ENCODE measurements around the gene CEACAM1.
"Not testable (repeated sequence)": the region's sequence is repeated elsewhere in the genome, so short reads cannot be mapped to it uniquely, and the experiment has no call there.

The CEACAM1 gene

DNA sequence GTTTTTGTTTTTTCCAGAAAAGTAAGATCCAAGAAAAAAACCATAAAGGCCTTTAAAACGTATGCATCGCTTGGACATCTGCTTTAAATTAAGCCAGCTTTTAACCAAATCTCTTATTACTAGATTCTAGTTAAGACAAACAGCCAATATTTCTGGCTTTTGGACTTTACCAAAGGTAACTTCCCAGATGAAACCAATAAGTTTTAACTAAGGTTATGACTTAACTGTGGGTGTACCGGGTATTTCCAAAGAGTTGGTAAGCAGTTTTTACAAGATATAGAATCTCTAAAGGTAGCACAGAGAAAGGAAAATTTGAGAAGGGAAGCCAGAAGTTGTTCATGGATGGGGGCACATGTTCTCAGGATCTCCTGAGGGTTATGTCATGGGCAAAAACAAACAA is 34.0 kb downstream of the CEACAM1 start:
- TF ChIP-seq CTCF (IDR thresholded peaks at IDR 0.05; ENCODE audit: extremely low read depth, missing control alignments) = no peak
- no peak for DNase-seq (ENCODE audit: low spot score)

DNA sequence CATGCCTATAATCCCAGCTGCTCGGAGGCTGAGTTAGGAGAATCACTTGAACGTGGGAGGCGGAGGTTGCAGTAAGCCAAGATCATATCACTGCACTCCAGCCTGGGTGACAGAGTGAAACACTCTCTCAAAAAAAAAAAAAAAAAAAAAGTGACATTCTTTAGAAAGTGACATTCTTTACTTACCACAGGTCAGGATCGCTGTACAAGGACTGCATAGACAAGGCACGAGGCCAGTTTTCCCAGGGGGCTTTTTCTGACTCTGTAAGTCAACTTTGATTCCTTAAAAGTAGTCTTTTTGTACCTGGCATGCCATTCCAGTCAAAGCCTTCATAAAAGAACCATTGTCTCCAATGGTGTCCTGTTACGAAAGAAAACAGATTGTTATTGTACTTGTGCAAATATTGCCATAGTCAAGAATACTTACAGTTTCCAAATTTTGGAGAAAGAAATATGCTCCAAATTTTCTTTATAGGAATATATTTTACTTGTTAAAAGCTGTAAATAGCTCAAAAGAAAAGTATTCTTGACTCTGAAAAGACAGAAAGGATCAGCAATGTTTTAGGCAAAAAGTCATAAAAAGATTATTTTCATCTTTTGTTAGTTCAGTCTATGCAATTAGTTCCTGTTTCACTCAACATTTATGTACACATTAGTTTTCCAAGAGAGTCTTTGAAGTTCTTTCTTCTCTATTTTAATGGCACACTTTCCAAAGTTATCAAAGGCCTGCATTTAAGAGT is 39.3 kb downstream of the CEACAM1 start:
- DNase-seq (ENCODE audit: low spot score) = no peak
- TF ChIP-seq CTCF (IDR thresholded peaks at IDR 0.05; ENCODE audit: extremely low read depth, missing control alignments) = no peak

DNA sequence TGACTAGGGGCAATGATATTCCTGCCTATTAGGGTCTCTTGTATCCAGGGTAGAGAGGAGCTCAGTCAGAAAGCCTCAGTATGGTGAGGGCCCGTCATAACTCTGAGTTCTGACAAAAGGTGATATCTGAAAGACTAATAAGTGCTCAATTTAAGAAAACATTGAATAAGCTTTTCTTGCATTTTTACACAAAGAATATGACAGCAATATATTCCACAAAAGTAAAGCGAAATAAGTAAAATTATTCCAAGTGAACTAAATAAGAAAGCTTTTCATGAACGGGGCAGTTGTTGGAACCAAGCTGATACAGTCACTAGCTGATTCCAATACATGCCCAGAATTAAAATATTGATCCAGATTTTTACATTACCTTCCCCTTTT is 40.5 kb downstream of the CEACAM1 start:
- DNase-seq (ENCODE audit: low spot score) = no peak
- TF ChIP-seq CTCF (IDR thresholded peaks at IDR 0.05; ENCODE audit: extremely low read depth, missing control alignments) = no peak

GRCh38 chr19:42487032-42487797 is 41.1 kb downstream of the CEACAM1 start:
- no peak for DNase-seq (ENCODE audit: low spot score)
- no peak for TF ChIP-seq CTCF (IDR thresholded peaks at IDR 0.05; ENCODE audit: extremely low read depth, missing control alignments)

- not testable (repeated sequence) for DNase-seq (ENCODE audit: low spot score)
These were observed 43.2 kb downstream of the CEACAM1 start for GRCh38 chr19:42485036-42485435.

DNA sequence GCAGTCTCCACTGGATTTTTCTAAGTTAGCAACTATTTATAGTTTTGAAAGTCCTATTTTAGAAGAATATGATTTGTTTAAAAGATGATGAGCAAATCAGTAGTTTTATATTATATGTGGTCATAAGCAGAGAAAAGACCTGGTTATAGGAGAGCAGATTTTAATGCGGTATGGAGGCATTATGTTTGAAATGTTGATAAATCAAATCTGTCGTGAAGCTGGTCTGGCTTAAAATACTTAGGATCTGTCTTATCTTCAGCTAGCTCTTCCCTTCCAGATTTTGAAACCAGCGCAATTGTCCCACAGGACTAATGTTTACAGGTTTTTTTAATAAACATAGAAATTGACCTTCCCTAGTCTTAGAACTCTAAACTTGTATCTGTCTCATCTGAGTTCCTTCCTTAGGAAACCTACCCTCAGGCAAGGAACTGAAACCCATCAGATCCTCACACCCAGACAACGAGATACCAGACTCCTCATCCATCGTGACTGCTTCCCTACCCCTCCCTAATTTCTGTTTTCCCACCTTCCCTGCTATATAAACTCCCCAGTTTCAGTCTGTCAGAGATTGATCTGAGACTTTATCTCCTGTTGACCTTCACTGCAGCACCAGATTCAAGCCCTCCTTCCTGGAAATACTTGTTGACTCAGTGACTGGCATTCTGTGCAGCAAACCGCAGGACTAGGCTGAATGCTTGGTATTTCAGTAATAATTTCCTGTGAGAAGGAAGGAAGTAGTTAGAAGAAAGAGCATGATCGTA is 47.8 kb downstream of the CEACAM1 start:
- DNase-seq (ENCODE audit: low spot score) = no peak
- no peak for TF ChIP-seq CTCF (IDR thresholded peaks at IDR 0.05; ENCODE audit: extremely low read depth, missing control alignments)

GRCh38 chr19:42479736-42480135 is 48.5 kb downstream of the CEACAM1 start:
- DNase-seq (ENCODE audit: low spot score) = no peak
- TF ChIP-seq CTCF (IDR thresholded peaks at IDR 0.05; ENCODE audit: extremely low read depth, missing control alignments) = no peak
